SK-N-SH (cell line): ENCODE measurements around the gene KCNG1. TPM values are rescaled to one million over a fixed set of nuclear protein-coding genes. Genes with fewer than 3 reads are reported as not detected.

Experiments
- CTCF ChIA-PET: fragments of 300-600, 350-600 bp; formaldehyde crosslinking; extraction: SDS; loops from one replicate; lab custom pipeline; 2021; lab: Yijun Ruan, JAX
- POLR2A ChIA-PET: fragments of 350-600 bp; sonication (Branson Sonifier 250); formaldehyde crosslinking; extraction: SDS; loops from one replicate; lab custom pipeline; 2020; ENCODE audit warnings: antibody characterized with exemption, inconsistent platforms; lab: Yijun Ruan, JAX
- DNase-seq: peaks from one replicate; pipeline ENCODE4 v3.0.0; 2012
- H2AFZ ChIP-seq: fragments of 200-600 bp; sonication (generic); 2 replicates; pipeline ENCODE4 v1.8.1; 2016; ENCODE audit warnings: antibody characterized with exemption, mild to moderate bottlenecking, low read depth
- H3F3A ChIP-seq: fragments of 200-600 bp; sonication (generic); replicated peaks from 2 replicates; pipeline ENCODE3; 2016; ENCODE audit warnings: antibody characterized with exemption, mild to moderate bottlenecking; ENCODE audit not compliant: insufficient read depth
- H3K27ac ChIP-seq, 2 experiments: fragments of 200-500 bp in 1 of 2; fragments of 200-600 bp in 1 of 2; sonication (Bioruptor generic) in 1 of 2; sonication (generic), shearing (Covaris generic) in 1 of 2; 2 replicates each; pipeline versions ENCODE4 v1.5.1 to v1.6.1; 2014 to 2016; ENCODE audit warnings: low read depth in 2 of 2, inconsistent platforms in 1 of 2, low read length in 1 of 2, mild to moderate bottlenecking in 1 of 2, mixed read lengths in 1 of 2
- H3K27me3 ChIP-seq: fragments of 200-600 bp; sonication (generic), shearing (Covaris generic); 2 replicates; pipeline ENCODE4 v1.6.1; 2016; ENCODE audit warnings: mixed run types; ENCODE audit not compliant: insufficient read depth
- H3K36me3 ChIP-seq, 2 experiments: fragments of 200-500 bp in 1 of 2; fragments of 200-600 bp in 1 of 2; sonication (Bioruptor generic) in 1 of 2; sonication (generic) in 1 of 2; replicated peaks in 1 of 2; 2 replicates each; pipeline versions ENCODE3 to v1.5.1; 2014 to 2016; ENCODE audit warnings: low read length in 1 of 2, mild to moderate bottlenecking in 1 of 2; ENCODE audit not compliant: insufficient read depth in 2 of 2, control insufficient read depth in 1 of 2
- H3K4me1 ChIP-seq, 2 experiments: fragments of 200-500 bp in 1 of 2; fragments of 200-600 bp in 1 of 2; sonication (Bioruptor generic) in 1 of 2; sonication (generic), shearing (Covaris generic) in 1 of 2; 2 replicates each; pipeline versions ENCODE4 v1.5.1 to v1.6.1; 2014 to 2016; ENCODE audit warnings: low read depth in 1 of 2, low read length in 1 of 2, mixed run types in 1 of 2; ENCODE audit not compliant: insufficient read depth in 2 of 2, control insufficient read depth in 1 of 2
- H3K4me2 ChIP-seq: fragments of 200-600 bp; sonication (generic), shearing (Covaris generic); 2 replicates; pipeline ENCODE4 v1.6.1; 2017; ENCODE audit warnings: mixed run types
- H3K4me3 ChIP-seq, 2 experiments: fragments of 200-500 bp in 1 of 2; fragments of 200-600 bp in 1 of 2; sonication (Bioruptor generic) in 1 of 2; sonication (generic), shearing (Covaris generic) in 1 of 2; 2 replicates each; pipeline versions ENCODE4 v1.5.1 to v1.8.1; 2014 to 2016; ENCODE audit warnings: low read depth in 2 of 2, inconsistent platforms in 1 of 2, low read length in 1 of 2, mild to moderate bottlenecking in 1 of 2, mixed read lengths in 1 of 2, moderate library complexity in 1 of 2
- H3K79me2 ChIP-seq: fragments of 200-600 bp; sonication (generic); 2 replicates; pipeline ENCODE4 v1.8.1; 2017; ENCODE audit warnings: mild to moderate bottlenecking; ENCODE audit not compliant: insufficient read depth
- H3K9ac ChIP-seq: fragments of 200-600 bp; sonication (generic); 2 replicates; pipeline ENCODE4 v1.6.1; 2017; ENCODE audit warnings: mixed run types
- H3K9me2 ChIP-seq: fragments of 200-600 bp; sonication (generic); 2 replicates; pipeline ENCODE4 v1.6.1; 2017; ENCODE audit warnings: mixed run types
- H3K9me3 ChIP-seq: fragments of 200-600 bp; sonication (generic); 2 replicates; pipeline ENCODE4 v1.6.1; 2017; ENCODE audit warnings: mixed run types, mild to moderate bottlenecking, moderate library complexity
- H4K20me1 ChIP-seq: fragments of 200-600 bp; sonication (generic); 2 replicates; pipeline ENCODE4 v1.6.1; 2017; ENCODE audit warnings: mild to moderate bottlenecking, mixed run types; ENCODE audit not compliant: insufficient read depth
- CTCF ChIP-seq: fragments of 200-600 bp; sonication (generic); IDR thresholded peaks from 2 replicates; pipeline ENCODE4 v1.6.1; 2017; ENCODE audit warnings: antibody characterized with exemption, mild to moderate bottlenecking, moderate library complexity
- ELF1 ChIP-seq: IDR thresholded peaks from 2 replicates; pipeline ENCODE4 v1.4.0; 2012
- EP300 ChIP-seq, 2 experiments: IDR thresholded peaks; 2 replicates each; pipeline versions ENCODE4 v1.4.0 to v1.6.1; 2012; ENCODE audit warnings: borderline replicate concordance in 1 of 2, low read depth in 1 of 2, low read length in 1 of 2
- FOXM1 ChIP-seq: IDR thresholded peaks from 2 replicates; pipeline ENCODE4 v1.4.0; 2012; ENCODE audit warnings: low read depth, mild to moderate bottlenecking
- IRF3 ChIP-seq: fragments of 150-350 bp; IDR thresholded peaks from 2 replicates; pipeline ENCODE4 v1.6.1; 2016; ENCODE audit warnings: mild to moderate bottlenecking, low read depth, low read length
- JUND ChIP-seq: IDR thresholded peaks from 2 replicates; pipeline ENCODE4 v1.4.0; 2012
- MEF2A ChIP-seq: IDR thresholded peaks from 2 replicates; pipeline ENCODE4 v1.4.0; 2012; ENCODE audit warnings: low read depth, borderline replicate concordance
- MXI1 ChIP-seq: IDR thresholded peaks from 2 replicates; pipeline ENCODE4 v1.6.1; 2012; ENCODE audit warnings: mild to moderate bottlenecking, low read depth, low read length, improper control_type of control experiment
- PBX3 ChIP-seq: IDR thresholded peaks from 2 replicates; pipeline ENCODE4; 2012
- RFX5 ChIP-seq: IDR thresholded peaks from 2 replicates; pipeline ENCODE4 v1.6.1; 2012; ENCODE audit warnings: mild to moderate bottlenecking, improper control_type of control experiment, low read length
- RXRA ChIP-seq: IDR thresholded peaks from 2 replicates; pipeline ENCODE4 v1.4.0; 2012; ENCODE audit warnings: low read depth, mild to moderate bottlenecking, borderline replicate concordance
- SMC3 ChIP-seq: IDR thresholded peaks from 2 replicates; pipeline ENCODE4 v1.6.1; 2012; ENCODE audit warnings: low read depth, low read length, improper control_type of control experiment
- TAF1 ChIP-seq: IDR thresholded peaks from 2 replicates; pipeline ENCODE4 v1.6.1; 2012; ENCODE audit warnings: low read depth, mild to moderate bottlenecking, low read length, moderate library complexity, borderline replicate concordance
- TCF12 ChIP-seq: IDR thresholded peaks from 2 replicates; pipeline ENCODE4 v1.4.0; 2012
- USF2 ChIP-seq: fragments of 150-350 bp; IDR thresholded peaks from 2 replicates; pipeline ENCODE4 v1.6.1; 2017; ENCODE audit warnings: antibody characterized with exemption, low read length, low read depth, borderline replicate concordance
- ZBTB33 ChIP-seq: IDR thresholded peaks from 2 replicates; pipeline ENCODE4 v1.4.0; 2012; ENCODE audit warnings: low read depth, borderline replicate concordance
- WGBS: methylation state at CpG from one replicate; pipeline ENCODE4 v1.1.6; 2017; ENCODE audit warnings: low lambda C conversion rate; 5-methylcytosine and 5-hydroxymethylcytosine counted together
- polyA plus RNA-seq, 3 experiments: library from polyadenylated mRNA; depleted of rRNA; stranded (reverse); fragments of >200 nt; gene quantifications; 2 replicates each; pipeline ENCODE4 v1.2.3, GENCODE V29; 2012

Gene KCNG1
- polyA plus RNA-seq, 1 of the 3 experiments (the other 2 are of a cell fraction): 13.8 TPM

- H3K36me3 ChIP-seq: no peaks in the 10 kb centered on the region
- 74% methylated on average over 3 of the region's 3 CpGs for WGBS
Observed at GRCh38 chr20:50991076-50991475, 31.8 kb downstream of the KCNG1 start.

More at GRCh38 chr20:50991076-50991475, 31.8 kb downstream of the KCNG1 start:
- Histone ChIP-seq H3K79me2 (no peaks in the 10 kb centered on the region), H2AFZ (no peak overlapping the region), H3K4me1 (no peaks in the 10 kb centered on the region), H3K9me3 (no peaks in the 10 kb centered on the region), H3K9ac (no peak overlapping the region), H3K4me3 (no peak overlapping the region), H3F3A (no peaks in the 10 kb centered on the region), H3K9me2 (no peaks in the 10 kb centered on the region), H3K4me2 (no peak overlapping the region), H3K27ac (no peak overlapping the region)
- POLR2A ChIA-PET: no interaction called here
- TF ChIP-seq MEF2A (no peak), FOXM1 (no peak), CTCF (no peak), MXI1 (no peak), EP300 (IDR thresholded peaks at IDR 0.05; ENCODE audit: borderline replicate concordance in 1 of 2, low read depth in 1 of 2, low read length in 1 of 2) (no peak), JUND (no peak), ZBTB33 (no peak), IRF3 (no peak), ELF1 (no peak), RFX5 (no peak), RXRA (no peak), PBX3 (no peak), TCF12 (no peak), USF2 (no peak), SMC3 (no peak), TAF1 (no peak)
- TF ChIP-seq, all 33 proteins: peak for 0
- Histone ChIP-seq H4K20me1 (no peaks in the 10 kb centered on the region), H3K27me3 (no peaks in the 10 kb centered on the region)
- no peak for DNase-seq
- CTCF ChIA-PET: interaction anchor here (0.8 to 15.0 kb wide), 8 partner anchors 10 to 1093 kb away, joined by 3 to 452 read pairs (median 74); no protein-coding TSS in a partner anchor
